ENCODE data around the gene HS6ST2. TPM values are rescaled to one million over a fixed set of nuclear protein-coding genes. Genes with fewer than 3 reads are reported as not detected.

Gene HS6ST2
- total RNA-seq, 1 donor from 2014 or later: 6.2 TPM

DNA sequence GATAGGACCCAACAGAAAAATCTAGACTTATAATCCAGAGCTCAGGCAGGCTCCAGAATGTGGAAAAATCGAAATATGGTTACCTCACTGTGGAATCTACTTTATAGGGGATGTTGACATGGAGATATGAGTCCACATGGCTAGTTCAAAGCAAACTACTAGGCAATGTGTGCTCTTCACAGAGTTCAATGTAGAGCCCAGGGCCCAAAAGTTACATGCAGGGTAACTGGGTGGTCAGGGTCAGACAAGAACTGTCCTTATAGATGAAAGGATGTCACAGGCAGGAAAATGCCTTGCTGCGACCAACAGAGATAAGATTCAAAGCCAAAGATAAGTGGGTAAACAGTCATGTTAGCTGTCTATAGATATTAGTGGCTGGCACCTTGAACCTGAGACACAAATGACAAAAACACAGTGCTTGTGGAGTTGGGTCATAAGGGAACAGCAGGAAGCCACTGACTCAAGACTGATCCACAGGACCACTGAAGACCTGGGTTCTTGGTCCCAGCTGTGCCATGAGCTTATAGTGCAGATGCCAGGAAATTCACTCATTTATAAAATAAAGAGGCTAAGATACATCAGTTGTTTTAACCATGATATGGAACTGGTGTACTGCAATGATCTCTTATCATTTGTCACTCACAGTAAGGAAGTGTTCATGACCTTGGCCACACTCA is 367.9 kb downstream of the HS6ST2 start:
- TF ChIP-seq, protein P1, sequence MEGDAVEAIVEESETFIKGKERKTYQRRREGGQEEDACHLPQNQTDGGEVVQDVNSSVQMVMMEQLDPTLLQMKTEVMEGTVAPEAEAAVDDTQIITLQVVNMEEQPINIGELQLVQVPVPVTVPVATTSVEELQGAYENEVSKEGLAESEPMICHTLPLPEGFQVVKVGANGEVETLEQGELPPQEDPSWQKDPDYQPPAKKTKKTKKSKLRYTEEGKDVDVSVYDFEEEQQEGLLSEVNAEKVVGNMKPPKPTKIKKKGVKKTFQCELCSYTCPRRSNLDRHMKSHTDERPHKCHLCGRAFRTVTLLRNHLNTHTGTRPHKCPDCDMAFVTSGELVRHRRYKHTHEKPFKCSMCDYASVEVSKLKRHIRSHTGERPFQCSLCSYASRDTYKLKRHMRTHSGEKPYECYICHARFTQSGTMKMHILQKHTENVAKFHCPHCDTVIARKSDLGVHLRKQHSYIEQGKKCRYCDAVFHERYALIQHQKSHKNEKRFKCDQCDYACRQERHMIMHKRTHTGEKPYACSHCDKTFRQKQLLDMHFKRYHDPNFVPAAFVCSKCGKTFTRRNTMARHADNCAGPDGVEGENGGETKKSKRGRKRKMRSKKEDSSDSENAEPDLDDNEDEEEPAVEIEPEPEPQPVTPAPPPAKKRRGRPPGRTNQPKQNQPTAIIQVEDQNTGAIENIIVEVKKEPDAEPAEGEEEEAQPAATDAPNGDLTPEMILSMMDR (IDR thresholded peaks at IDR 0.05): no peak
- H3K27me3 Mint-ChIP-seq (ENCODE audit: unreplicated experiment): peaks cover 13% of the 10 kb centered on the region
- DNase-seq (ENCODE audit: extremely low spot score, unreplicated experiment): no peak
- H3K4me3 Mint-ChIP-seq (ENCODE audit: unreplicated experiment): no peak overlapping the region
- H3K36me3 Mint-ChIP-seq (ENCODE audit: unreplicated experiment): no peaks in the 10 kb centered on the region
- H3K4me1 Mint-ChIP-seq (ENCODE audit: unreplicated experiment): no peaks in the 10 kb centered on the region
- no peak overlapping the region for H3K27ac Mint-ChIP-seq (ENCODE audit: unreplicated experiment)
- H3K9me3 Mint-ChIP-seq (ENCODE audit: unreplicated experiment): no peaks in the 10 kb centered on the region

- TF ChIP-seq, protein P1 (IDR thresholded peaks at IDR 0.05): no peak
- H3K36me3 Mint-ChIP-seq (ENCODE audit: unreplicated experiment): no peaks in the 10 kb centered on the region
- peaks cover 27% of the 10 kb centered on the region for H3K27me3 Mint-ChIP-seq (ENCODE audit: unreplicated experiment)
- no peaks in the 10 kb centered on the region for H3K4me1 Mint-ChIP-seq (ENCODE audit: unreplicated experiment)
- H3K27ac Mint-ChIP-seq (ENCODE audit: unreplicated experiment): no peak overlapping the region
- H3K4me3 Mint-ChIP-seq (ENCODE audit: unreplicated experiment): no peak overlapping the region
- no peaks in the 10 kb centered on the region for H3K9me3 Mint-ChIP-seq (ENCODE audit: unreplicated experiment)
- DNase-seq (ENCODE audit: extremely low spot score, unreplicated experiment): no peak
Measured at GRCh38 chrX:132584936-132585335, 373.5 kb downstream of the HS6ST2 start.

DNA sequence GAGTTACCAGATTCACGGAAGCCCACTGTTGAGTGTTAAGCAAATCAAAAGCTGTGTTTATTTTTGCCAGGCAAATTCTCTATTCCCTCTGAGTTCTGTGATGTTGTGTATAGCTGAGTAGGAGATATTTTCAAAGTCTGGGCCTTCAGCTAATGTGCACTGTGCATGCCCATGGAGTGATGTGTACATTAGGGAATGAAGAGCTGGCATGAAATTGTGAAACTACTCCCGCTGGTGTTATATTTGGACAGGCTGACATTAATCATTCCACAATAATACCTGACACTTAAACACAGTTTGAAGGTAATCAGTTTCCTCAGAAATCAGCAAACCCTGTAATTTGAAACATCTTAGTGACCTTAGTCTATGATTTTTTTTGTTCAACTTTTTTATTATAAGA is 381.5 kb downstream of the HS6ST2 start:
- DNase-seq (ENCODE audit: extremely low spot score, unreplicated experiment): no peak
- no peaks in the 10 kb centered on the region for H3K4me1 Mint-ChIP-seq (ENCODE audit: unreplicated experiment)
- H3K9me3 Mint-ChIP-seq (ENCODE audit: unreplicated experiment): no peaks in the 10 kb centered on the region
- no peak overlapping the region for H3K4me3 Mint-ChIP-seq (ENCODE audit: unreplicated experiment)
- H3K27ac Mint-ChIP-seq (ENCODE audit: unreplicated experiment): no peak overlapping the region
- H3K27me3 Mint-ChIP-seq (ENCODE audit: unreplicated experiment): peaks cover 27% of the 10 kb centered on the region
- TF ChIP-seq, protein P1 (IDR thresholded peaks at IDR 0.05): no peak
- H3K36me3 Mint-ChIP-seq (ENCODE audit: unreplicated experiment): no peaks in the 10 kb centered on the region

Other genes starting within 250 kb of the HS6ST2 start
- gene USP26, start 138.5 kb upstream of the HS6ST2 start, total RNA-seq: not detected in 2 replicates